SU-DHL-6 (cell line): ENCODE data around the gene PPDPF.

Source experiments
- CTCF ChIP-seq: fragments of 200-600 bp; sonication (generic); IDR thresholded peaks from one replicate; pipeline ENCODE4 v1.5.1; 2017; ENCODE audit warnings: antibody characterized with exemption, mild to moderate bottlenecking, low read length, moderate library complexity; ENCODE audit not compliant: insufficient read depth, poor library complexity, severe bottlenecking
- EZH2phosphoT487 ChIP-seq: fragments of 200-600 bp; sonication (generic), shearing (Covaris generic); conservative IDR thresholded peaks from 2 replicates; pipeline ENCODE4 v1.6.1; 2018; ENCODE audit warnings: mild to moderate bottlenecking, antibody characterized with exemption, low read length, moderate library complexity, mixed read lengths

- TF ChIP-seq CTCF (no peak), EZH2phosphoT487 (no peak)
Observed at GRCh38 chr20:63558804-63559484, 38.4 kb downstream of the PPDPF start.
